Measurements from ENCODE around the gene CFAP410.

The CFAP410 gene

DNA sequence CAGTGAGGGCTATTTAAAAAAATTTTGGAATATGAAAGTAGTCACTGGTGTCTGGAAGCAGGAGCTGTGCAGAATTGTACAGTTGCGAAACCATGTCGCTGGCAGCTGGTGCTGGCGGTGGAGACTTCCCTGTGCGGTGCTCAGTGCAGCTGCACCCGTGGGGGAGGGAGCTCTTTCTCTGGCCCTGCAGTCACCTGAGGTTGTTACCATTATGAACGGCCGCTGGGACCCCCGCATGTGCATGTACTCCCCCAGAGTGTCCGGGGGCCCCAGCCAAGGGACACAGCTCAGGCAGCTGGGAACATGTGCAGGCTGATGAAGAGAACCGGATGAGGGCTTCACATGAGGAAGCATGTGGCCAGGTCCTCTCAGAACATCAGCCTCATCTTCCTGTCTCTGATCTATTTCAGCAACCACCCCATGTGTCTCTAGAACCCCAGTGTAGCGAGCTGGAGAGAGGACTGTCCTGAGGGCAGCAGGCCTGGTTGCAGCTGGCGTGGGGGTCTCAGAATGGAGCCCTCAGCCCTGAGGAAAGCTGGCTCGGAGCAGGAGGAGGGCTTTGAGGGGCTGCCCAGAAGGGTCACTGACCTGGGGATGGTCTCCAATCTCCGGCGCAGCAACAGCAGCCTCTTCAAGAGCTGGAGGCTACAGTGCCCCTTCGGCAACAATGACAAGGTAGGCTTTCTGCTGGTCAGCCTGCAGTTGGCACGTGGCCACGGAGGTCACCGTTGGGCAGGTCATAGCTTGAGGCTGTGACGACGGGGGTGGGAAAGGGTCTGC, 14.2 kb upstream of the CFAP410 start, which contains the start of gene TRPM2:
Gene TRPM2 (plus strand): TSS at position 431 of the 780 bp plus-strand sequence. CDS start 80 bp downstream, at position 511.
- TF ChIP-seq, protein P1, sequence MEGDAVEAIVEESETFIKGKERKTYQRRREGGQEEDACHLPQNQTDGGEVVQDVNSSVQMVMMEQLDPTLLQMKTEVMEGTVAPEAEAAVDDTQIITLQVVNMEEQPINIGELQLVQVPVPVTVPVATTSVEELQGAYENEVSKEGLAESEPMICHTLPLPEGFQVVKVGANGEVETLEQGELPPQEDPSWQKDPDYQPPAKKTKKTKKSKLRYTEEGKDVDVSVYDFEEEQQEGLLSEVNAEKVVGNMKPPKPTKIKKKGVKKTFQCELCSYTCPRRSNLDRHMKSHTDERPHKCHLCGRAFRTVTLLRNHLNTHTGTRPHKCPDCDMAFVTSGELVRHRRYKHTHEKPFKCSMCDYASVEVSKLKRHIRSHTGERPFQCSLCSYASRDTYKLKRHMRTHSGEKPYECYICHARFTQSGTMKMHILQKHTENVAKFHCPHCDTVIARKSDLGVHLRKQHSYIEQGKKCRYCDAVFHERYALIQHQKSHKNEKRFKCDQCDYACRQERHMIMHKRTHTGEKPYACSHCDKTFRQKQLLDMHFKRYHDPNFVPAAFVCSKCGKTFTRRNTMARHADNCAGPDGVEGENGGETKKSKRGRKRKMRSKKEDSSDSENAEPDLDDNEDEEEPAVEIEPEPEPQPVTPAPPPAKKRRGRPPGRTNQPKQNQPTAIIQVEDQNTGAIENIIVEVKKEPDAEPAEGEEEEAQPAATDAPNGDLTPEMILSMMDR (IDR thresholded peaks at IDR 0.05; ENCODE audit: low read depth, low read length), result no peak
- Histone ChIP-seq H3K27me3 (peaks cover 37% of the 10 kb centered on the region), H3K4me3 (ENCODE audit: low read depth, low read length) (no peak within 1 kb of the TSS), H3K36me3 (no peaks in the 10 kb centered on the region), H3K4me1 (no peaks in the 10 kb centered on the region), H3K9me3 (no peaks in the 10 kb centered on the region)
- DNase-seq, result no peak

- Histone ChIP-seq H3K36me3 (no peaks in the 10 kb centered on the region), H3K9me3 (no peaks in the 10 kb centered on the region), H3K4me3 (ENCODE audit: low read depth, low read length) (no peak overlapping the region), H3K4me1 (no peaks in the 10 kb centered on the region), H3K27me3 (peaks cover 37% of the 10 kb centered on the region)
- DNase-seq, result no peak
- TF ChIP-seq, protein P1 (IDR thresholded peaks at IDR 0.05; ENCODE audit: low read depth, low read length), result no peak
These were observed 13.2 kb upstream of the CFAP410 start for GRCh38 chr21:44352253-44352860.

DNA sequence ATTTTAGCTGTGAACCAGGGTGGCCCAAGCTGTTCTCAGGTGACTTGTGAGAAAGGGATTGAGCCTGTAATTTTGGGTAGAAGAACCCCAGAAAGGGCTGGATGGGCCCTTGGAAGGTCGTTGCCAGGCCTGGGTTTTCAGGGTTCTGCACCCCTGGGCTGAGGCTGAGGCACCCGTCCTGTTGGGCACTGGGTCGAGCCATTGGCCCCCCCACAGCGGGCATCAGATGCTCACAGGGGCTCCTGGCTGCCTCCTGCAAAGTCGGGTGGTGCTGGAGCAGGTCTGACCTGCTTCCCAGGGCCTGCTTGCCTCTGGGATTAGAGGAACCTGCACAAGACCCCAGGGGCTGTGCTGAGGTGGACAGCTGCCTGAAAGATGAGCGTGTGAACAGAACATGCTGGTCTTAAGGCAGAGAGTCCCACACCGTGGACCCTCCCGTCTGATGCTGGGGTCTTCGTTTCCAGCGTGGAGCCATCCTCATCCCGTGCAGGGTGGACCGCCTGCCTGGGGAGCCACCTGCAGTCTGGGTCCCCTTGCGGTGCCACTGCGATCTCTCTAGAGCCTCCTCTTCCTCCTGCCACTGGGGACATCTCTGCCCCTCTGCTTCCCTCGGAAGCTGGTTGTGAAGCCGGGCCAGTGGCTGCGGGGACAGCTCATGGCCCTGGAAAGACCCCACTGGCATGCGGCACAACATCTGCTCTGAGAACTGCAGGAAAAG, 12.5 kb upstream of the CFAP410 start:
- Histone ChIP-seq H3K36me3 (no peaks in the 10 kb centered on the region), H3K9me3 (no peaks in the 10 kb centered on the region), H3K27me3 (peaks cover 37% of the 10 kb centered on the region), H3K4me1 (no peaks in the 10 kb centered on the region), H3K4me3 (ENCODE audit: low read depth, low read length) (no peak overlapping the region)
- no peak for DNase-seq
- TF ChIP-seq, protein P1 (IDR thresholded peaks at IDR 0.05; ENCODE audit: low read depth, low read length), result no peak

GRCh38 chr21:44350773-44351481, 11.7 kb upstream of the CFAP410 start:
- no peak for DNase-seq
- no peaks in the 10 kb centered on the region for H3K9me3 ChIP-seq
- peaks cover 37% of the 10 kb centered on the region for H3K27me3 ChIP-seq
- H3K4me3 ChIP-seq (ENCODE audit: low read depth, low read length), result no peak overlapping the region
- H3K4me1 ChIP-seq, result no peaks in the 10 kb centered on the region
- TF ChIP-seq, protein P1 (IDR thresholded peaks at IDR 0.05; ENCODE audit: low read depth, low read length), result no peak
- H3K36me3 ChIP-seq, result no peaks in the 10 kb centered on the region

GRCh38 chr21:44349847-44350772, 10.9 kb upstream of the CFAP410 start:
- Histone ChIP-seq H3K9me3 (no peaks in the 10 kb centered on the region), H3K4me1 (no peaks in the 10 kb centered on the region), H3K27me3 (peaks cover 32% of the 10 kb centered on the region), H3K4me3 (ENCODE audit: low read depth, low read length) (no peak overlapping the region), H3K36me3 (no peaks in the 10 kb centered on the region)
- DNase-seq, result no peak
- TF ChIP-seq, protein P1 (IDR thresholded peaks at IDR 0.05; ENCODE audit: low read depth, low read length), result no peak

Data from BE2C (cell line).